SK-N-SH (cell line): ENCODE results near the gene SRD5A1. TPM values are rescaled to one million over a fixed set of nuclear protein-coding genes. Genes with fewer than 3 reads are reported as not detected.

Experiments
- CTCF ChIA-PET: fragments of 300-600, 350-600 bp; formaldehyde crosslinking; extraction: SDS; loops from one replicate; lab custom pipeline; 2021; lab: Yijun Ruan, JAX
- POLR2A ChIA-PET: fragments of 350-600 bp; sonication (Branson Sonifier 250); formaldehyde crosslinking; extraction: SDS; loops from one replicate; lab custom pipeline; 2020; ENCODE audit warnings: antibody characterized with exemption, inconsistent platforms; lab: Yijun Ruan, JAX
- DNase-seq: peaks from one replicate; pipeline ENCODE4 v3.0.0; 2012
- H2AFZ ChIP-seq: fragments of 200-600 bp; sonication (generic); 2 replicates; pipeline ENCODE4 v1.8.1; 2016; ENCODE audit warnings: antibody characterized with exemption, mild to moderate bottlenecking, low read depth
- H3F3A ChIP-seq: fragments of 200-600 bp; sonication (generic); replicated peaks from 2 replicates; pipeline ENCODE3; 2016; ENCODE audit warnings: antibody characterized with exemption, mild to moderate bottlenecking; ENCODE audit not compliant: insufficient read depth
- H3K27ac ChIP-seq, 2 experiments: fragments of 200-500 bp in 1 of 2; fragments of 200-600 bp in 1 of 2; sonication (Bioruptor generic) in 1 of 2; sonication (generic), shearing (Covaris generic) in 1 of 2; 2 replicates each; pipeline versions ENCODE4 v1.5.1 to v1.6.1; 2014 to 2016; ENCODE audit warnings: low read depth in 2 of 2, inconsistent platforms in 1 of 2, low read length in 1 of 2, mild to moderate bottlenecking in 1 of 2, mixed read lengths in 1 of 2
- H3K27me3 ChIP-seq: fragments of 200-600 bp; sonication (generic), shearing (Covaris generic); 2 replicates; pipeline ENCODE4 v1.6.1; 2016; ENCODE audit warnings: mixed run types; ENCODE audit not compliant: insufficient read depth
- H3K36me3 ChIP-seq, 2 experiments: fragments of 200-500 bp in 1 of 2; fragments of 200-600 bp in 1 of 2; sonication (Bioruptor generic) in 1 of 2; sonication (generic) in 1 of 2; replicated peaks in 1 of 2; 2 replicates each; pipeline versions ENCODE3 to v1.5.1; 2014 to 2016; ENCODE audit warnings: low read length in 1 of 2, mild to moderate bottlenecking in 1 of 2; ENCODE audit not compliant: insufficient read depth in 2 of 2, control insufficient read depth in 1 of 2
- H3K4me1 ChIP-seq, 2 experiments: fragments of 200-500 bp in 1 of 2; fragments of 200-600 bp in 1 of 2; sonication (Bioruptor generic) in 1 of 2; sonication (generic), shearing (Covaris generic) in 1 of 2; 2 replicates each; pipeline versions ENCODE4 v1.5.1 to v1.6.1; 2014 to 2016; ENCODE audit warnings: low read depth in 1 of 2, low read length in 1 of 2, mixed run types in 1 of 2; ENCODE audit not compliant: insufficient read depth in 2 of 2, control insufficient read depth in 1 of 2
- H3K4me2 ChIP-seq: fragments of 200-600 bp; sonication (generic), shearing (Covaris generic); 2 replicates; pipeline ENCODE4 v1.6.1; 2017; ENCODE audit warnings: mixed run types
- H3K4me3 ChIP-seq, 2 experiments: fragments of 200-500 bp in 1 of 2; fragments of 200-600 bp in 1 of 2; sonication (Bioruptor generic) in 1 of 2; sonication (generic), shearing (Covaris generic) in 1 of 2; 2 replicates each; pipeline versions ENCODE4 v1.5.1 to v1.8.1; 2014 to 2016; ENCODE audit warnings: low read depth in 2 of 2, inconsistent platforms in 1 of 2, low read length in 1 of 2, mild to moderate bottlenecking in 1 of 2, mixed read lengths in 1 of 2, moderate library complexity in 1 of 2
- H3K79me2 ChIP-seq: fragments of 200-600 bp; sonication (generic); 2 replicates; pipeline ENCODE4 v1.8.1; 2017; ENCODE audit warnings: mild to moderate bottlenecking; ENCODE audit not compliant: insufficient read depth
- H3K9ac ChIP-seq: fragments of 200-600 bp; sonication (generic); 2 replicates; pipeline ENCODE4 v1.6.1; 2017; ENCODE audit warnings: mixed run types
- H3K9me2 ChIP-seq: fragments of 200-600 bp; sonication (generic); 2 replicates; pipeline ENCODE4 v1.6.1; 2017; ENCODE audit warnings: mixed run types
- H3K9me3 ChIP-seq: fragments of 200-600 bp; sonication (generic); 2 replicates; pipeline ENCODE4 v1.6.1; 2017; ENCODE audit warnings: mixed run types, mild to moderate bottlenecking, moderate library complexity
- H4K20me1 ChIP-seq: fragments of 200-600 bp; sonication (generic); 2 replicates; pipeline ENCODE4 v1.6.1; 2017; ENCODE audit warnings: mild to moderate bottlenecking, mixed run types; ENCODE audit not compliant: insufficient read depth
- EZH2phosphoT487 ChIP-seq: fragments of 200-600 bp; sonication (generic); IDR thresholded peaks from 2 replicates; pipeline ENCODE4 v1.6.1; 2017; ENCODE audit warnings: low read depth, mixed run types, mild to moderate bottlenecking, antibody characterized with exemption, moderate library complexity, borderline replicate concordance
- GATA2 ChIP-seq: sonication (generic); formaldehyde crosslinking; IDR thresholded peaks from 2 replicates; pipeline ENCODE4 v1.5.0; 2020; ENCODE audit warnings: mild to moderate bottlenecking, missing genetic modification reagents
- MAX ChIP-seq: IDR thresholded peaks from 2 replicates; pipeline ENCODE4 v1.4.0; 2012; ENCODE audit warnings: low read depth
- MEF2A ChIP-seq: IDR thresholded peaks from 2 replicates; pipeline ENCODE4 v1.4.0; 2012; ENCODE audit warnings: low read depth, borderline replicate concordance
- MXI1 ChIP-seq: IDR thresholded peaks from 2 replicates; pipeline ENCODE4 v1.6.1; 2012; ENCODE audit warnings: mild to moderate bottlenecking, low read depth, low read length, improper control_type of control experiment
- NFIC ChIP-seq: IDR thresholded peaks from 2 replicates; pipeline ENCODE4 v1.4.0; 2012; ENCODE audit warnings: borderline replicate concordance
- RCOR1 ChIP-seq: fragments of 150-350 bp; IDR thresholded peaks from 2 replicates; pipeline ENCODE4 v1.6.1; 2017; ENCODE audit warnings: antibody characterized with exemption, low read length
- REST ChIP-seq: IDR thresholded peaks from 2 replicates; pipeline ENCODE4 v1.6.1; 2012; ENCODE audit warnings: mild to moderate bottlenecking, low read depth, low read length, moderate library complexity
- SIN3A ChIP-seq: IDR thresholded peaks from 2 replicates; pipeline ENCODE4 v1.6.1; 2012; ENCODE audit warnings: low read depth, mild to moderate bottlenecking, low read length, moderate library complexity, borderline replicate concordance
- SMC3 ChIP-seq: IDR thresholded peaks from 2 replicates; pipeline ENCODE4 v1.6.1; 2012; ENCODE audit warnings: low read depth, low read length, improper control_type of control experiment
- USF1 ChIP-seq: IDR thresholded peaks from 2 replicates; pipeline ENCODE4 v1.4.0; 2012; ENCODE audit warnings: low read depth, borderline replicate concordance
- USF2 ChIP-seq: fragments of 150-350 bp; IDR thresholded peaks from 2 replicates; pipeline ENCODE4 v1.6.1; 2017; ENCODE audit warnings: antibody characterized with exemption, low read length, low read depth, borderline replicate concordance
- YY1 ChIP-seq: IDR thresholded peaks from 2 replicates; pipeline ENCODE4 v1.4.0; 2012; ENCODE audit warnings: low read depth, mild to moderate bottlenecking
- WGBS: methylation state at CpG from one replicate; pipeline ENCODE4 v1.1.6; 2017; ENCODE audit warnings: low lambda C conversion rate; 5-methylcytosine and 5-hydroxymethylcytosine counted together
- polyA plus RNA-seq, 3 experiments: library from polyadenylated mRNA; depleted of rRNA; stranded (reverse); fragments of >200 nt; gene quantifications; 2 replicates each; pipeline ENCODE4 v1.2.3, GENCODE V29; 2012

SRD5A1 gene
- polyA plus RNA-seq, 1 of the 3 experiments (the other 2 are of a cell fraction): 24.0 TPM

- H3K27me3 ChIP-seq: no peaks in the 10 kb centered on the region
- H3K36me3 ChIP-seq: peaks cover 0 to 8% of the 10 kb centered on the region in 2 experiments
- H3K9ac ChIP-seq: no peak overlapping the region
- peaks cover 90% of the 10 kb centered on the region for H3K79me2 ChIP-seq
- ChIA-PET POLR2A (no interaction called here), CTCF (interaction anchor here (0.6 to 1.2 kb wide), 3 partner anchors 11 to 82 kb away, joined by 3 read pairs; no protein-coding TSS in a partner anchor)
- no peak overlapping the region for H3K4me3 ChIP-seq
- no peaks in the 10 kb centered on the region for H3K9me3 ChIP-seq
- no peaks in the 10 kb centered on the region for H3K9me2 ChIP-seq
- 94% methylated on average over 14 of the region's 14 CpGs for WGBS
- no peak for DNase-seq
- no peak overlapping the region for H2AFZ ChIP-seq
- peaks cover 86% of the 10 kb centered on the region for H4K20me1 ChIP-seq
- peak overlapping the region; percentile 93; the same call in 1 of the 2 replicates for H3K4me2 ChIP-seq
- TF ChIP-seq MEF2A: no peak
- TF ChIP-seq GATA2: no peak
- TF ChIP-seq MXI1: no peak
- no peak for TF ChIP-seq SIN3A
- TF ChIP-seq MAX: no peak
- TF ChIP-seq NFIC: no peak
- no peak for TF ChIP-seq EZH2phosphoT487
- TF ChIP-seq REST: no peak
- TF ChIP-seq USF1: no peak
- no peak for TF ChIP-seq YY1
- no peak for TF ChIP-seq USF2
- TF ChIP-seq RCOR1: no peak
- no peak for TF ChIP-seq SMC3
- H3F3A ChIP-seq: no peaks in the 10 kb centered on the region
- peaks cover 37 to 58% of the 10 kb centered on the region in 2 experiments for H3K4me1 ChIP-seq
- no peak overlapping the region for H3K27ac ChIP-seq
Measured at GRCh38 chr5:6718161-6718681, 85.0 kb downstream of the SRD5A1 start.
